Stimulated activated CD8-positive, alpha-beta memory T cell treated with anti-CD3 and anti-CD28 coated beads, Interleukin-2, amount 100 ng/mL, for 1 hour (primary cell): ENCODE data around the gene DSCAML1.

Experiments used
- DNase-seq, 2 donors: peaks; one replicate each; pipeline ENCODE4 v3.0.0-alpha.2; 2020; ENCODE audit warnings: low read depth in 2 of 2

Gene DSCAML1

GRCh38 chr11:117551761-117552343 lies 245.2 kb downstream of the DSCAML1 start:
- DNase-seq: no peak

GRCh38 chr11:117550466-117550865 lies 246.6 kb downstream of the DSCAML1 start:
- no peak for DNase-seq

GRCh38 chr11:117549417-117549816 lies 247.6 kb downstream of the DSCAML1 start:
- no peak for DNase-seq

- no peak for DNase-seq
Measured at GRCh38 chr11:117548876-117549275, 248.1 kb downstream of the DSCAML1 start.

- no peak for DNase-seq
Measured at GRCh38 chr11:117547946-117548345, 249.1 kb downstream of the DSCAML1 start.

GRCh38 chr11:117547195-117547850 lies 249.7 kb downstream of the DSCAML1 start:
- no peak for DNase-seq

- DNase-seq: no peak
Measured at GRCh38 chr11:117546431-117547194, 250.4 kb downstream of the DSCAML1 start.

- no peak for DNase-seq
Measured at GRCh38 chr11:117545706-117546105, 251.3 kb downstream of the DSCAML1 start.

GRCh38 chr11:117544130-117544800 lies 252.8 kb downstream of the DSCAML1 start:
- no peak for DNase-seq

- no peak for DNase-seq
Measured at GRCh38 chr11:117541211-117541610, 255.8 kb downstream of the DSCAML1 start.

- no peak for DNase-seq
Measured at GRCh38 chr11:117538263-117539135, 258.5 kb downstream of the DSCAML1 start.

- no peak for DNase-seq
Measured at GRCh38 chr11:117535850-117536411, 261.1 kb downstream of the DSCAML1 start.

- DNase-seq: no peak
Measured at GRCh38 chr11:117535201-117535849, 261.7 kb downstream of the DSCAML1 start.

GRCh38 chr11:117532568-117532967 lies 264.4 kb downstream of the DSCAML1 start:
- DNase-seq: no peak

GRCh38 chr11:117529816-117530215 lies 267.2 kb downstream of the DSCAML1 start:
- DNase-seq: no peak

GRCh38 chr11:117528097-117528721 lies 268.8 kb downstream of the DSCAML1 start:
- DNase-seq: no peak

GRCh38 chr11:117527271-117527670 lies 269.7 kb downstream of the DSCAML1 start:
- DNase-seq: no peak

GRCh38 chr11:117525866-117526542 lies 271.0 kb downstream of the DSCAML1 start:
- no peak for DNase-seq

GRCh38 chr11:117524468-117525183 lies 272.4 kb downstream of the DSCAML1 start:
- no peak for DNase-seq
